Measurements from ENCODE around the gene ELSPBP1.
A peak's percentile ranks its signal among the peaks of the same experiment; 100 is the strongest.

The ELSPBP1 gene

DNA sequence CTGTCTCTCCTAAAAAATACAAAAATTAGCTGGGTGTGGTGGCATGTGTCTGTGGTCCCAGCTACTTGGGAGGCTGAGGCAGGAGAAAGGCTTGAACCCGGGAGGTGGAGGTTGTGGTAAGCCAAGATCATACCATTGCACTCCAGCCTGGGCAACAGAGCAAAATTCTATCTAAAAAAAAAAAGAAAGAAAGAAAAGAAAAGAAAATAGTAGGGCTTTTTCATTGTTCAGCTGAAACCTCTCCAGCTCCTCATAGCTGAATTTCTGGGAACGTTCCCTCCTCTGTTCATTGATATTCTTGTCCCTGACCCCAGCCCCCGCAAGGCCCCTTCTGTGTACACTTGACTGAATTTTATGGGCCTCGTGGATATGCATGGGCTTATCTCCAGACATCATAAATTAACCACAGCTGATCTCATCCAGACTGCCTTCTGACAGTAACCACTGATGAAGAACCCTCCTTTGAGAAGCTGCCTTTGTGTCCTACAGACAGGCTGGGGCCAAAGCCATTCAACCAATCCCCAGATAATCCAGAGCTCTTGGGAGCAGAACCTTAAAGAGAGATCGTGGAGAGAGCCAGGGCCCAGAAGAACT is at the start of gene ELSPBP1 (continued):
- TF ChIP-seq, protein P1, sequence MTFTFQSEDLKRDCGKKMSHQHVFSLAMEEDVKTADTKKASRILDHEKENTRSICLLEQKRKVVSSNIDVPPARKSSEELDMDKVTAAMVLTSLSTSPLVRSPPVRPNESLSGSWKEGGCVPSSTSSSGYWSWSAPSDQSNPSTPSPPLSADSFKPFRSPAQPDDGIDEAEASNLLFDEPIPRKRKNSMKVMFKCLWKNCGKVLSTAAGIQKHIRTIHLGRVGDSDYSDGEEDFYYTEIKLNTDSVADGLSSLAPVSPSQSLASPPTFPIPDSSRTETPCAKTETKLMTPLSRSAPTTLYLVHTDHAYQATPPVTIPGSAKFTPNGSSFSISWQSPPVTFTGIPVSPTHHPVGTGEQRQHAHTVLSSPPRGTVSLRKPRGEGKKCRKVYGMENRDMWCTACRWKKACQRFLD (tag by site-specific recombination; IDR thresholded peaks at IDR 0.05), result no peak
- TF ChIP-seq GLIS2 (tag by site-specific recombination; IDR thresholded peaks at IDR 0.05), result 0 out of 2 replicates have a peak, but pooled peaks have one; percentile 27
- TF ChIP-seq, protein P2, sequence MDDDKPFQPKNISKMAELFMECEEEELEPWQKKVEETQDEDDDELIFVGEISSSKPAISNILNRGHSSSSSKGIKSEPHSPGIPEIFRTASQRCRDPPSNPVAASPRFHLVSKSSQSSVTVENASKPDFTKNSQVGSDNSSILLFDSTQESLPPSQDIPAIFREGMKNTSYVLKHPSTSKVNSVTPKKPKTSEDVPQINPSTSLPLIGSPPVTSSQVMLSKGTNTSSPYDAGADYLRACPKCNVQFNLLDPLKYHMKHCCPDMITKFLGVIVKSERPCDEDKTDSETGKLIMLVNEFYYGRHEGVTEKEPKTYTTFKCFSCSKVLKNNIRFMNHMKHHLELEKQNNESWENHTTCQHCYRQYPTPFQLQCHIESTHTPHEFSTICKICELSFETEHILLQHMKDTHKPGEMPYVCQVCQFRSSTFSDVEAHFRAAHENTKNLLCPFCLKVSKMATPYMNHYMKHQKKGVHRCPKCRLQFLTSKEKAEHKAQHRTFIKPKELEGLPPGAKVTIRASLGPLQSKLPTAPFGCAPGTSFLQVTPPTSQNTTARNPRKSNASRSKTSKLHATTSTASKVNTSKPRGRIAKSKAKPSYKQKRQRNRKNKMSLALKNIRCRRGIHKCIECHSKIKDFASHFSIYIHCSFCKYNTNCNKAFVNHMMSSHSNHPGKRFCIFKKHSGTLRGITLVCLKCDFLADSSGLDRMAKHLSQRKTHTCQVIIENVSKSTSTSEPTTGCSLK (tag by site-specific recombination; IDR thresholded peaks at IDR 0.05), result no peak
- TF ChIP-seq, protein P3, sequence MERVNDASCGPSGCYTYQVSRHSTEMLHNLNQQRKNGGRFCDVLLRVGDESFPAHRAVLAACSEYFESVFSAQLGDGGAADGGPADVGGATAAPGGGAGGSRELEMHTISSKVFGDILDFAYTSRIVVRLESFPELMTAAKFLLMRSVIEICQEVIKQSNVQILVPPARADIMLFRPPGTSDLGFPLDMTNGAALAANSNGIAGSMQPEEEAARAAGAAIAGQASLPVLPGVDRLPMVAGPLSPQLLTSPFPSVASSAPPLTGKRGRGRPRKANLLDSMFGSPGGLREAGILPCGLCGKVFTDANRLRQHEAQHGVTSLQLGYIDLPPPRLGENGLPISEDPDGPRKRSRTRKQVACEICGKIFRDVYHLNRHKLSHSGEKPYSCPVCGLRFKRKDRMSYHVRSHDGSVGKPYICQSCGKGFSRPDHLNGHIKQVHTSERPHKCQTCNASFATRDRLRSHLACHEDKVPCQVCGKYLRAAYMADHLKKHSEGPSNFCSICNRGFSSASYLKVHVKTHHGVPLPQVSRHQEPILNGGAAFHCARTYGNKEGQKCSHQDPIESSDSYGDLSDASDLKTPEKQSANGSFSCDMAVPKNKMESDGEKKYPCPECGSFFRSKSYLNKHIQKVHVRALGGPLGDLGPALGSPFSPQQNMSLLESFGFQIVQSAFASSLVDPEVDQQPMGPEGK (tag by site-specific recombination; IDR thresholded peaks at IDR 0.05), result peak; percentile 77
- no peak for TF ChIP-seq ZNF37A (tag by site-specific recombination; IDR thresholded peaks at IDR 0.05)
- peak; percentile 37; the same call in 1 of the 2 replicates for TF ChIP-seq IKZF3 (tag by site-specific recombination; IDR thresholded peaks at IDR 0.05)
- TF ChIP-seq ZNF366 (tag by site-specific recombination; conservative IDR thresholded peaks at IDR 0.05), result peak; percentile 76
- peak; percentile 89 for TF ChIP-seq SP7 (tag by site-specific recombination; IDR thresholded peaks at IDR 0.05)
- TF ChIP-seq, protein P4, sequence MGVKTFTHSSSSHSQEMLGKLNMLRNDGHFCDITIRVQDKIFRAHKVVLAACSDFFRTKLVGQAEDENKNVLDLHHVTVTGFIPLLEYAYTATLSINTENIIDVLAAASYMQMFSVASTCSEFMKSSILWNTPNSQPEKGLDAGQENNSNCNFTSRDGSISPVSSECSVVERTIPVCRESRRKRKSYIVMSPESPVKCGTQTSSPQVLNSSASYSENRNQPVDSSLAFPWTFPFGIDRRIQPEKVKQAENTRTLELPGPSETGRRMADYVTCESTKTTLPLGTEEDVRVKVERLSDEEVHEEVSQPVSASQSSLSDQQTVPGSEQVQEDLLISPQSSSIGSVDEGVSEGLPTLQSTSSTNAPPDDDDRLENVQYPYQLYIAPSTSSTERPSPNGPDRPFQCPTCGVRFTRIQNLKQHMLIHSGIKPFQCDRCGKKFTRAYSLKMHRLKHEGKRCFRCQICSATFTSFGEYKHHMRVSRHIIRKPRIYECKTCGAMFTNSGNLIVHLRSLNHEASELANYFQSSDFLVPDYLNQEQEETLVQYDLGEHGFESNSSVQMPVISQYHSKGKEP (tag by site-specific recombination; IDR thresholded peaks at IDR 0.05), result peak; percentile 76; the same call in 1 of the 2 replicates
- TF ChIP-seq TRIM28 (IDR thresholded peaks at IDR 0.05; ENCODE audit: borderline replicate concordance, low read length), result 0 out of 2 replicates have a peak, but pooled peaks have one; percentile 49
- peak; percentile 74; the same call in 1 of the 2 replicates for TF ChIP-seq ZXDB (tag by site-specific recombination; IDR thresholded peaks at IDR 0.05)
- TF ChIP-seq ZBTB20 (tag by site-specific recombination; IDR thresholded peaks at IDR 0.05), result 0 out of 2 replicates have a peak, but pooled peaks have one; percentile 7
- no peak for TF ChIP-seq SP3 (tag by site-specific recombination; IDR thresholded peaks at IDR 0.05)
- no peak for TF ChIP-seq ZNF768 (tag by site-specific recombination; IDR thresholded peaks at IDR 0.05)
- TF ChIP-seq ZNF394 (tag by site-specific recombination; IDR thresholded peaks at IDR 0.05; ENCODE audit: borderline replicate concordance), result peak; percentile 58; the same call in 1 of the 2 replicates
- no peak for TF ChIP-seq ZNF311 (tag by site-specific recombination; IDR thresholded peaks at IDR 0.05; ENCODE audit: borderline replicate concordance)
- TF ChIP-seq ZBTB17 (tag by site-specific recombination; IDR thresholded peaks at IDR 0.05), result peak; percentile 75
- peak; percentile 37; the same call in 1 of the 2 replicates for TF ChIP-seq ZNF391 (tag by site-specific recombination; IDR thresholded peaks at IDR 0.05; ENCODE audit: borderline replicate concordance, low read depth)
- TF ChIP-seq, protein P5, sequence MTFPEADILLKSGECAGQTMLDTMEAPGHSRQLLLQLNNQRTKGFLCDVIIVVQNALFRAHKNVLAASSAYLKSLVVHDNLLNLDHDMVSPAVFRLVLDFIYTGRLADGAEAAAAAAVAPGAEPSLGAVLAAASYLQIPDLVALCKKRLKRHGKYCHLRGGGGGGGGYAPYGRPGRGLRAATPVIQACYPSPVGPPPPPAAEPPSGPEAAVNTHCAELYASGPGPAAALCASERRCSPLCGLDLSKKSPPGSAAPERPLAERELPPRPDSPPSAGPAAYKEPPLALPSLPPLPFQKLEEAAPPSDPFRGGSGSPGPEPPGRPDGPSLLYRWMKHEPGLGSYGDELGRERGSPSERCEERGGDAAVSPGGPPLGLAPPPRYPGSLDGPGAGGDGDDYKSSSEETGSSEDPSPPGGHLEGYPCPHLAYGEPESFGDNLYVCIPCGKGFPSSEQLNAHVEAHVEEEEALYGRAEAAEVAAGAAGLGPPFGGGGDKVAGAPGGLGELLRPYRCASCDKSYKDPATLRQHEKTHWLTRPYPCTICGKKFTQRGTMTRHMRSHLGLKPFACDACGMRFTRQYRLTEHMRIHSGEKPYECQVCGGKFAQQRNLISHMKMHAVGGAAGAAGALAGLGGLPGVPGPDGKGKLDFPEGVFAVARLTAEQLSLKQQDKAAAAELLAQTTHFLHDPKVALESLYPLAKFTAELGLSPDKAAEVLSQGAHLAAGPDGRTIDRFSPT (tag by site-specific recombination; IDR thresholded peaks at IDR 0.05), result peak; percentile 44; the same call in 1 of the 2 replicates
- TF ChIP-seq ZNF23 (tag by site-specific recombination; IDR thresholded peaks at IDR 0.05; ENCODE audit: borderline replicate concordance), result no peak
- peak; percentile 53; the same call in 1 of the 2 replicates for TF ChIP-seq ZNF24 (tag by site-specific recombination; IDR thresholded peaks at IDR 0.05)
- no peak for TF ChIP-seq ZNF274 (IDR thresholded peaks at IDR 0.05; ENCODE audit: low read length)
- TF ChIP-seq ZNF274 (tag by site-specific recombination; IDR thresholded peaks at IDR 0.05; ENCODE audit: borderline replicate concordance), result no peak
- TF ChIP-seq ZNF404 (tag by site-specific recombination; IDR thresholded peaks at IDR 0.05), result no peak
- TF ChIP-seq, protein P6, sequence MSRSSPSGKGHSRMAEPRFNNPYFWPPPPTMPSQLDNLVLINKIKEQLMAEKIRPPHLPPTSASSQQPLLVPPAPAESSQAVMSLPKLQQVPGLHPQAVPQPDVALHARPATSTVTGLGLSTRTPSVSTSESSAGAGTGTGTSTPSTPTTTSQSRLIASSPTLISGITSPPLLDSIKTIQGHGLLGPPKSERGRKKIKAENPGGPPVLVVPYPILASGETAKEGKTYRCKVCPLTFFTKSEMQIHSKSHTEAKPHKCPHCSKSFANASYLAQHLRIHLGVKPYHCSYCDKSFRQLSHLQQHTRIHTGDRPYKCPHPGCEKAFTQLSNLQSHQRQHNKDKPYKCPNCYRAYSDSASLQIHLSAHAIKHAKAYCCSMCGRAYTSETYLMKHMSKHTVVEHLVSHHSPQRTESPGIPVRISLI (tag by site-specific recombination; IDR thresholded peaks at IDR 0.05), result no peak
- TF ChIP-seq, protein P7, sequence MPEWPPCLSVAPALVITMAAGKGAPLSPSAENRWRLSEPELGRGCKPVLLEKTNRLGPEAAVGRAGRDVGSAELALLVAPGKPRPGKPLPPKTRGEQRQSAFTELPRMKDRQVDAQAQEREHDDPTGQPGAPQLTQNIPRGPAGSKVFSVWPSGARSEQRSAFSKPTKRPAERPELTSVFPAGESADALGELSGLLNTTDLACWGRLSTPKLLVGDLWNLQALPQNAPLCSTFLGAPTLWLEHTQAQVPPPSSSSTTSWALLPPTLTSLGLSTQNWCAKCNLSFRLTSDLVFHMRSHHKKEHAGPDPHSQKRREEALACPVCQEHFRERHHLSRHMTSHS (tag by site-specific recombination; IDR thresholded peaks at IDR 0.05), result no peak
- no peak for TF ChIP-seq ZNF837 (tag by site-specific recombination; IDR thresholded peaks at IDR 0.05)
- peak; percentile 61 for TF ChIP-seq GLIS1 (tag by site-specific recombination; IDR thresholded peaks at IDR 0.05)
- no peak for TF ChIP-seq ZNF621 (tag by site-specific recombination; IDR thresholded peaks at IDR 0.05)
